Measurements from ENCODE around the gene HOXA3.

Gene HOXA3

GRCh38 chr7:27064159-27064558 lies 88.2 kb downstream of the HOXA3 start:
- no peak for DNase-seq (ENCODE audit: low read depth in 1 of 2, low spot score in 1 of 2)

- DNase-seq (ENCODE audit: low read depth in 1 of 2, low spot score in 1 of 2), result no peak
Observed at GRCh38 chr7:27062946-27063345, 89.4 kb downstream of the HOXA3 start.

Data from activated T-helper 1 cell treated with anti-CD3 and anti-CD28 coated beads, Interleukin-2, amount 50 U/mL, for 16 hours (primary cell).